Uterus (tissue), 4 donors: ENCODE results near the gene ASTN1. TPM values are rescaled to one million over a fixed set of nuclear protein-coding genes. Genes with fewer than 3 reads are reported as not detected.

Experiments used
- DNase-seq, 2 donors: peaks; one replicate each; pipeline ENCODE4 v3.0.0-alpha.2; 2019 to 2020
- H3K27ac ChIP-seq, 2 donors: fragments of 200-600 bp; sonication (generic); 1 replicate in 1 of 2; 2 replicates in 1 of 2; pipeline ENCODE4 v1.5.1; 2016 to 2018
- H3K27me3 ChIP-seq, 2 donors: fragments of 200-600 bp; sonication (generic); one replicate each; pipeline ENCODE4 v1.5.1; 2018 to 2019; ENCODE audit warnings: control low read depth in 1 of 2
- H3K36me3 ChIP-seq, 2 donors: fragments of 200-600 bp; sonication (generic); one replicate each; pipeline ENCODE4 v1.5.1; 2019; ENCODE audit warnings: control low read depth in 1 of 2
- H3K4me1 ChIP-seq, 2 donors: fragments of 200-600 bp; sonication (generic); one replicate each; pipeline ENCODE4 v1.5.1; 2018 to 2019; ENCODE audit warnings: control low read depth in 1 of 2
- H3K4me3 ChIP-seq, 2 donors: fragments of 200-600 bp; sonication (generic); 1 replicate in 1 of 2; 2 replicates in 1 of 2; pipeline ENCODE4 v1.5.1; 2018 to 2019; ENCODE audit warnings: mild to moderate bottlenecking in 1 of 2
- H3K9me3 ChIP-seq, 2 donors: fragments of 200-600 bp; sonication (generic); one replicate each; pipeline ENCODE4 v1.5.1; 2019; ENCODE audit warnings: control low read depth in 1 of 2
- POLR2A ChIP-seq, 2 donors: fragments of 450-650 bp; IDR thresholded peaks; one replicate each; pipeline ENCODE4 v1.6.1; 2016; ENCODE audit warnings: antibody characterized with exemption in 2 of 2, mild to moderate bottlenecking in 1 of 2, moderate library complexity in 1 of 2
- intact Hi-C: fragments of 100-400 bp; cut with DNase I; formaldehyde crosslinking; loops from one replicate; pipeline ENCODE4 v1.15.1; 2023; ENCODE audit warnings: low total_unique reads
- total RNA-seq, 4 donors: library from RNA; depleted of rRNA in 3 of 4; stranded (reverse); fragments of >200 nt in 3 of 4; gene quantifications; one replicate each; pipeline versions ENCODE4 v1.1.0 to v1.2.4, GENCODE V29; 2014 to 2023
- TF ChIP-seq, protein P1 (sequence below), 4 experiments: fragments of 200-600 bp in 2 of 4; fragments of 450-650 bp in 2 of 4; sonication (generic) in 2 of 4; IDR thresholded peaks; one replicate each; pipeline ENCODE4 v1.5.1; 2016 to 2019; ENCODE audit warnings: antibody characterized with exemption in 4 of 4, mild to moderate bottlenecking in 2 of 4, moderate library complexity in 1 of 4
- donor health status: DM: yes; HTN: yes; CAD: no.

Gene ASTN1
- total RNA-seq, 4 donors from 2014 or later, result 0.29 to 42.7 (median 2.5) TPM

DNA sequence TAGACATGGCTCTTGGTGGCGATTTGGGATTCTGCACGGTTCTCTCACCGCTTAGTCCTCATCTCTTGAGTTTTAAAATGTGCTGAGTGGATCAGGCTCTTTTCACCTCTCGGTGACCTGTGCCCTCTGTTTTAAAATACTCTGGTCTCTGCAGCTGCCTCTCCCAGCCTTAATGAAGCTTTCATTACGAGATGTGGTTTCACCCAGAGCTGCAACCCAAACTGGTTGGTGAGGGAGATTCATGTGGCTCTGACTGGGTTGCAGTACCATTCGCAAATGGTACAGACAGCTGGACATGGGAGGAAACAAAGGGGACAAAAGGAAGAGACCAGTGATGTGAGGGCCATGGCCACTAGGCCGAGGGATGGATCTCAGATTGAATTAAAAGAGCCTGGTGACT lies 258.9 kb downstream of the ASTN1 start:
- Histone ChIP-seq H3K4me1 (no peaks in the 10 kb centered on the region), H3K4me3 (no peak overlapping the region)

GRCh38 chr1:176904057-176904751 lies 260.3 kb downstream of the ASTN1 start:
- Histone ChIP-seq H3K4me3 (no peak overlapping the region), H3K27ac (no peak overlapping the region), H3K27me3 (no peaks in the 10 kb centered on the region), H3K36me3 (no peaks in the 10 kb centered on the region), H3K4me1 (no peaks in the 10 kb centered on the region), H3K9me3 (no peaks in the 10 kb centered on the region)
- TF ChIP-seq, protein P1, sequence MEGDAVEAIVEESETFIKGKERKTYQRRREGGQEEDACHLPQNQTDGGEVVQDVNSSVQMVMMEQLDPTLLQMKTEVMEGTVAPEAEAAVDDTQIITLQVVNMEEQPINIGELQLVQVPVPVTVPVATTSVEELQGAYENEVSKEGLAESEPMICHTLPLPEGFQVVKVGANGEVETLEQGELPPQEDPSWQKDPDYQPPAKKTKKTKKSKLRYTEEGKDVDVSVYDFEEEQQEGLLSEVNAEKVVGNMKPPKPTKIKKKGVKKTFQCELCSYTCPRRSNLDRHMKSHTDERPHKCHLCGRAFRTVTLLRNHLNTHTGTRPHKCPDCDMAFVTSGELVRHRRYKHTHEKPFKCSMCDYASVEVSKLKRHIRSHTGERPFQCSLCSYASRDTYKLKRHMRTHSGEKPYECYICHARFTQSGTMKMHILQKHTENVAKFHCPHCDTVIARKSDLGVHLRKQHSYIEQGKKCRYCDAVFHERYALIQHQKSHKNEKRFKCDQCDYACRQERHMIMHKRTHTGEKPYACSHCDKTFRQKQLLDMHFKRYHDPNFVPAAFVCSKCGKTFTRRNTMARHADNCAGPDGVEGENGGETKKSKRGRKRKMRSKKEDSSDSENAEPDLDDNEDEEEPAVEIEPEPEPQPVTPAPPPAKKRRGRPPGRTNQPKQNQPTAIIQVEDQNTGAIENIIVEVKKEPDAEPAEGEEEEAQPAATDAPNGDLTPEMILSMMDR (IDR thresholded peaks at IDR 0.05), result no peak
- no peak for TF ChIP-seq POLR2A (IDR thresholded peaks at IDR 0.05)
- intact Hi-C loops, result no loop called here
- no peak for DNase-seq

More for the DNA sequence above, 258.9 kb downstream of the ASTN1 start:
- no peaks in the 10 kb centered on the region for H3K27me3 ChIP-seq
- no peak for DNase-seq
- no peaks in the 10 kb centered on the region for H3K36me3 ChIP-seq
- TF ChIP-seq, protein P1 (IDR thresholded peaks at IDR 0.05), result no peak
- no peak for TF ChIP-seq POLR2A (IDR thresholded peaks at IDR 0.05)
- no peaks in the 10 kb centered on the region for H3K9me3 ChIP-seq
- H3K27ac ChIP-seq, result no peak overlapping the region
- intact Hi-C loops, result no loop called here

DNA sequence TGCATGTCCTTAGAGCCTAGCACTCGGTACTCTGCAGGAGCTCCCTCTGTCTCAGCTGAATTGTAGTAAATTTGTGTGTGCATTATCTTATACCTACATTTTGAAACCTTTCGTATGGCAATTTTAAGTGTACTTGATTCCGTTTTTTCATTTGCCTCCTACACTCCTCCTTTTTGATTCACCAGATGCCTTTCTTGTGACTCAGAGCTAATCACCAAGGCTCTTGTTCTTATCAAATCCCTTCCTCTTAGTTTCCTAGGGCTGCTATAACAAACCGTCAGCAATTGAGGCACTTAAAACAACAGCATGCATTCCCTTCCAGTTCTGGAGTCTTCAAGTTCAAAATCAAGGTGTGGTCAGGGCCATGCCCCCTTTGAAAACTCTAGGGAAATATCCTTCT lies 261.0 kb downstream of the ASTN1 start:
- DNase-seq, result no peak
- Histone ChIP-seq H3K4me3 (no peak overlapping the region), H3K9me3 (no peaks in the 10 kb centered on the region), H3K27me3 (no peaks in the 10 kb centered on the region), H3K4me1 (no peaks in the 10 kb centered on the region), H3K36me3 (no peaks in the 10 kb centered on the region), H3K27ac (no peak overlapping the region)
- TF ChIP-seq, protein P1 (IDR thresholded peaks at IDR 0.05), result no peak
- no peak for TF ChIP-seq POLR2A (IDR thresholded peaks at IDR 0.05)
- intact Hi-C loops, result no loop called here

DNA sequence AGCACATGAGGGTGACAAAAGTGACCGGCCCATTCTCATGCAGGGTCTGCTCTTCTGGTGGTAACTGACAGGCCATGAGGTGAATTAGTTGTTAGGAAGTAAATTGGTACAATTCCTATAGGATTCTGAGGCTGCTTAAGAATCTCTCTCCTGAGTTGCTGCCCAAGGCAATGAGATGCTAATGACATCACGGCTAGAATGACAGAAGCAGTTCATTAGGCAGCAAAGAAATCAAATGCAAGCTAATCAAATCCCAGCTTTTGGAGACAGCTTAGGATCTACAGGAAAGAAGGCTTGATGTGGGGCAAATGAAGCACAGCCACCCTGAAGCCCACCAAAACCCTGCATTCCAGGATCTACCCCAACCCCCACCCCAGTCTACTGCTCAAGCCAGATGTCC lies 265.2 kb downstream of the ASTN1 start:
- H3K4me3 ChIP-seq, result no peak overlapping the region
- no peak for DNase-seq
- intact Hi-C loops, result no loop called here

More for the DNA sequence above, 265.2 kb downstream of the ASTN1 start:
- TF ChIP-seq, protein P1 (IDR thresholded peaks at IDR 0.05), result no peak
- no peak for TF ChIP-seq POLR2A (IDR thresholded peaks at IDR 0.05)
- Histone ChIP-seq H3K27me3 (no peaks in the 10 kb centered on the region), H3K27ac (no peak overlapping the region), H3K36me3 (no peaks in the 10 kb centered on the region), H3K9me3 (no peaks in the 10 kb centered on the region), H3K4me1 (no peaks in the 10 kb centered on the region)
